RWPE2 (cell line): ENCODE results near the gene PLCB4.
"Not testable (repeated sequence)": the region's sequence is repeated elsewhere in the genome, so short reads cannot be mapped to it uniquely, and the experiment has no call there.

Source experiments
- ATAC-seq: fragments of 200-7000 bp; cut with Tn5 transposase; 3 replicates; pipeline ENCODE4 v1.9.1; 2021; ENCODE audit warnings: low read depth
- DNase-seq: peaks from one replicate; pipeline ENCODE4 v3.0.0-alpha.2; 2020; ENCODE audit warnings: low spot score
- H3K27ac ChIP-seq: fragments of 450-650 bp; 2 replicates; pipeline ENCODE4 v1.5.1; 2017; ENCODE audit warnings: mild to moderate bottlenecking; ENCODE audit not compliant: poor library complexity, severe bottlenecking
- H3K27me3 ChIP-seq: fragments of 250-450 bp; sonication (Bioruptor Pico); 2 replicates; pipeline ENCODE4 v1.5.1; 2021; ENCODE audit warnings: mild to moderate bottlenecking, moderate library complexity; ENCODE audit not compliant: insufficient read depth, poor library complexity, severe bottlenecking
- H3K36me3 ChIP-seq: fragments of 250-450 bp; sonication (Bioruptor Pico); 2 replicates; pipeline ENCODE4 v1.5.1; 2020; ENCODE audit warnings: low read depth, mild to moderate bottlenecking, moderate library complexity
- H3K4me1 ChIP-seq: fragments of 250-450 bp; sonication (Bioruptor Pico); 2 replicates; pipeline ENCODE4 v1.5.1; 2021; ENCODE audit warnings: mild to moderate bottlenecking, moderate library complexity; ENCODE audit not compliant: insufficient read depth, poor library complexity, severe bottlenecking
- H3K4me3 ChIP-seq: fragments of 250-450 bp; sonication (Bioruptor Pico); 2 replicates; pipeline ENCODE4 v1.5.1; 2021; ENCODE audit warnings: mild to moderate bottlenecking, moderate library complexity; ENCODE audit not compliant: severe bottlenecking
- H3K9me3 ChIP-seq: fragments of 250-450 bp; sonication (Bioruptor Pico); 2 replicates; pipeline ENCODE4 v1.5.1; 2021; ENCODE audit warnings: mild to moderate bottlenecking, moderate library complexity; ENCODE audit not compliant: severe bottlenecking
- CTCF ChIP-seq: fragments of 450-650 bp; IDR thresholded peaks from one replicate; pipeline ENCODE4 v1.5.1; 2017; ENCODE audit warnings: mild to moderate bottlenecking, moderate library complexity; ENCODE audit not compliant: poor library complexity, severe bottlenecking

The PLCB4 gene

GRCh38 chr20:9040863-9041524 lies 27.9 kb upstream of the PLCB4 start:
- DNase-seq, result no peak
- Histone ChIP-seq H3K27ac (no peak overlapping the region), H3K9me3 (no peaks in the 10 kb centered on the region), H3K4me1 (peaks cover 24% of the 10 kb centered on the region), H3K4me3 (no peak overlapping the region), H3K36me3 (no peaks in the 10 kb centered on the region), H3K27me3 (no peaks in the 10 kb centered on the region)
- ATAC-seq, result no peak; the same call in 2 of the 3 replicates
- TF ChIP-seq CTCF, result no peak

- no peak for DNase-seq
- no peak overlapping the region for H3K4me3 ChIP-seq
- H3K9me3 ChIP-seq, result no peaks in the 10 kb centered on the region
- peak; percentile 80 for ATAC-seq
- no peak for TF ChIP-seq CTCF
- H3K4me1 ChIP-seq, result peaks cover 14% of the 10 kb centered on the region
- no peaks in the 10 kb centered on the region for H3K36me3 ChIP-seq
- H3K27ac ChIP-seq, result peak overlapping the region; percentile 53
- H3K27me3 ChIP-seq, result no peaks in the 10 kb centered on the region
Measured at GRCh38 chr20:9043364-9043763, 25.5 kb upstream of the PLCB4 start.

- H3K27me3 ChIP-seq, H3K4me3 ChIP-seq, DNase-seq, H3K9me3 ChIP-seq, H3K36me3 ChIP-seq, ATAC-seq, H3K27ac ChIP-seq: not testable (repeated sequence)
- H3K4me1 ChIP-seq, result peaks cover 25% of the 10 kb centered on the region
Measured at GRCh38 chr20:9047928-9048327, 21.0 kb upstream of the PLCB4 start.

- peak; percentile 98 for ATAC-seq
- peaks cover 4% of the 10 kb centered on the region for H3K9me3 ChIP-seq
- DNase-seq, result peak; percentile 80
- peak overlapping the region; percentile 97 for H3K27ac ChIP-seq
- no peak for TF ChIP-seq CTCF
- no peaks in the 10 kb centered on the region for H3K27me3 ChIP-seq
- peaks cover 16% of the 10 kb centered on the region for H3K4me1 ChIP-seq
- H3K36me3 ChIP-seq, result no peaks in the 10 kb centered on the region
- H3K4me3 ChIP-seq, result no peak overlapping the region
Measured at GRCh38 chr20:9051508-9051907, 17.4 kb upstream of the PLCB4 start.

- Histone ChIP-seq H3K36me3 (no peaks in the 10 kb centered on the region), H3K4me3 (no peak overlapping the region), H3K27ac (peak overlapping the region; percentile 97), H3K4me1 (peaks cover 16% of the 10 kb centered on the region), H3K27me3 (no peaks in the 10 kb centered on the region), H3K9me3 (peaks cover 4% of the 10 kb centered on the region)
- DNase-seq (no peak), ATAC-seq (no peak)
- TF ChIP-seq CTCF, result no peak
Measured at GRCh38 chr20:9052136-9052535, 16.8 kb upstream of the PLCB4 start.
